HG03097 (cell line): ENCODE data around the gene HPCAL4.

ENCODE experiments used
- ATAC-seq: cut with Tn5 transposase; IDR thresholded peaks from one replicate; pipeline ENCODE4 v1.9.1; 2021; ENCODE audit not compliant: unreplicated experiment, low FRiP score

Gene HPCAL4

DNA sequence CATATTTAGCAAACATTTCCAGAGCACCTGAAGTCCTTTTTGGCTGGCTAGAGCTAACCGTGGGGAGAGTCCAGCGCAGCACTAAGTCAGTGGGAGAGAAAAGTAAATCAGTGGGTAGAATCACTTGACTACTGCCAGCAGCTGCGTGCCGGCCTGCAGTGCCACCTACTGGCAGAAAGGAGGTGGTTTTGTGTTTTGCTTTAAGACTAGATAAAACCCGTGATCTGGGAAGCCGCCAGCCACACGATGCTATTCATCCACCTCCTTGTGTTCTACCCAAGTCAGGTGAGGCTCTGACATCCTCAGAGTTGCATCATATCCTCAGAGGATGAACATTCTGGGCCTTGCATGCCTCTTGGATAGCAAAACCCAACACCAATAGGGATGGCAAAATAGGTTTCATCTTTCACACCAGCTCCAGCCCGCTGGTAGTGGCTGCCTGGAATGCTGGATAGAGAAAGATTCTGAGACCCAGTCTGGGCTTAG is 37.6 kb downstream of the HPCAL4 start:
- no peak for ATAC-seq

DNA sequence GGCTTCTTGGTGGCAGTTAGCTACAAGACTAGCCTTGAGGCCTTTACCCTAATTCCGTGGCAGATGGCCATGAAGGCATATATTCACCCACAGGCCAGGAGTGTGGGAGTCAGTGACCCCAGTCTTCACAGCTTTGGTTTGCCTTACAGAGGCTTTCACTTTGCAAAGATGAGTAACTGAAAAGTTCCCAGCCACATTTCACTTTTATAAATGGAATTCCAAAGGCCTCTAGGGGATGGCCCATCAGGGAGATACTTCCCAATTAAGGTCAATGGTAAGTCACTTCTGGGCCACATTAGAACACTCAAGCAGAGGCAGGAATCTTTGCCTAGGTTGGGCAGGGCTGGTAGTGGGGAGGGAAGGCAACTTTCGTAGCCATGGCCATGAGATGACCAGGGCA is 38.7 kb downstream of the HPCAL4 start:
- no peak for ATAC-seq

DNA sequence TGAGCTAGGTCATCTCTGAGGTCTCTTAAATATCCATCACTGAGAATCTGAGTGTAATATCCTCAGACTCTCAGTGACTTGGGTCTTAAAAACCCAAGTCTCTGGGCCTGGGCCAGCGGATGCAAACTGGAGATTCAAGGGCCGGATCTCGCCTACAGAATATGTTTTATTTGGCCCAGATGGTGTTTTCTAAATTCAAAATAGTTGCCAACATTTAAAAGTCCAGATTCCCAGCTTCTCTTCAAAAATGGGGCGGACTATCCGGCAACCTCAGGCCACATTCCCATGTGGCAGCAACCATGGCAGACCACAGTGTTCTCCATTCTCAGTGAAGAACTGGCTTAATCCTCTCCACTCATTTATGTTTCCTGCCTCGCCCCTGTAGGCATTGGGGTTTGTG is 39.1 kb downstream of the HPCAL4 start:
- ATAC-seq: no peak

DNA sequence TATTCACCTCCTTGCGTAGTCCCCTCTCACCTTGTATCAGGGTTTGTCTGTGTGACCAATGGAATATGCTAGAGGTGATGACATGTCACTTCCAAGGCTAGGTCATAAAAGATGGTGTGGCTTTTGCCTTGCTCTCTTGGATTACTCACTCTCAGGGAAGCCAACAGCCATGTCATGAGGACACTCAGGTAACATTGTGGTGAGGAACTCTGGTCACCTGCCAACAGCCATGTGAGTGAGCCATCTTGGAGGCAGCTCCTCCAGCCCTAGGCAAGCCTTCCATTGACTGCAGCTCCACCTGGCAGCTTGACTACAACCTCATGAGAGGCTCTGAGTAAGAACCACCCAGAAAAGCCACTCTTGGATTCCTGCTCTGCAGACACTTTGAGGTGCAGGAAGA is 40.8 kb downstream of the HPCAL4 start:
- no peak for ATAC-seq

DNA sequence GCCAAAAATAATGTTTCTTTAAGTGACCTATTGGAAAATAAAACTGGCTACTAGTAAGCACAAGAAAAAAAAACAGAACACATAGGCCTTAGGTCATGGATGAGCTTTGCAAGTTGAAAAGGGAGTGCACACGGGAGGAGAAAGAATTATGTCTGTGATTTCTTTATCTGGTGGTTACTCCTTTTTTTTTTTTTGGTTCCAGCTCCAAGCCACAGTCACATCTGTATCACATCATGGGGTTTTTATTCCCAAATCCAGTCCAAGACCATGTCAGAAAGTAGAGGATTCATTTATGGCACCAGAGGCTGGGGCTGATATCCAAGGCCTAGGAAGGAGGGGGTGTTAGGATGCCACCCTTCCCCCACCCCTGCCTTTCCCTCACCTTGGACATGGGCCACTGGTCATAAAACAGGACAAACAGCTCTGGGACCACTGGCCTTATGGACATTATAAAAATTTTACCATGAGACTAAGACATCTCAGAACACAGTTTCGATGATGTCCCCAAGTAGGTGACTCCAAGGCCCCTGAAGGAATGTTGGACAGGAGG is 41.5 kb downstream of the HPCAL4 start:
- ATAC-seq: no peak

DNA sequence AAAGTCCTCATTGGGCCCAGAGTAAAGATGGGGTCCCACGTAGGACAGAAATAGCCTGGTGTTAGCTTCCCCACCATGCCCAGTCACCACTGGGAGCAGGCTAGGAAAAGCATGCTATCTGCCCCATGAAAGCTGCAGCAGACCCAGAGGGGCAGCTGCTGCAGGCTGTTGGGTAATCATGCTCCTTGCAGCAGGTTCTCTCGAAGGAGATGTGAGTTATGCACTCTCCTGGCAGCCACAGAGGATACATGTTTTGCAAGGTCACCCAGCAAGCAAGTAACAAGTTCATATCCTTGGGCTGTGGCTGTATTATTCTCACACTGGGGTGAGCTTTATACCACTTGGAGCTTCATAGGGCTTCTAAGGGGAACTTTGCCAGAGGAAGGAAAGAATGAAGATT is 42.7 kb downstream of the HPCAL4 start:
- no peak for ATAC-seq

DNA sequence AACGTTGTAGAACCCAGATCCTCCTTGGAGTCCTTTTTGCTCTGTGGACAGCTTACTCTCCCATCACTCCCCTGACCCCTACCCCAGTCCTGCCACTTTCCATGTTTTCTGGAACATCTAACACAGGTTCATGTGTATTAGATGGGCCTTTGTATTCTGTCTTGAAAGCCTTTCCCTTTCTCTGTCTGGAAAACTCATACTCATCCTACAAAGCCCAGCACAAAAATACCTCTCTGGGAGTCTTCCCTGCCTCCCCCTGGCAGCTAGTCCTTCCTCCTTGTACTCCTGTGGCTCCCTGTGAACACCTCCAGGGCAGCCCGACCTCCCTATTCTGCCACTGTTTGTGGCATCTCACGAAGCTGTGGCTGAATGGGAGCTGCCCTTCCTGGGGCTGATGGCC is 44.0 kb downstream of the HPCAL4 start:
- ATAC-seq: no peak

DNA sequence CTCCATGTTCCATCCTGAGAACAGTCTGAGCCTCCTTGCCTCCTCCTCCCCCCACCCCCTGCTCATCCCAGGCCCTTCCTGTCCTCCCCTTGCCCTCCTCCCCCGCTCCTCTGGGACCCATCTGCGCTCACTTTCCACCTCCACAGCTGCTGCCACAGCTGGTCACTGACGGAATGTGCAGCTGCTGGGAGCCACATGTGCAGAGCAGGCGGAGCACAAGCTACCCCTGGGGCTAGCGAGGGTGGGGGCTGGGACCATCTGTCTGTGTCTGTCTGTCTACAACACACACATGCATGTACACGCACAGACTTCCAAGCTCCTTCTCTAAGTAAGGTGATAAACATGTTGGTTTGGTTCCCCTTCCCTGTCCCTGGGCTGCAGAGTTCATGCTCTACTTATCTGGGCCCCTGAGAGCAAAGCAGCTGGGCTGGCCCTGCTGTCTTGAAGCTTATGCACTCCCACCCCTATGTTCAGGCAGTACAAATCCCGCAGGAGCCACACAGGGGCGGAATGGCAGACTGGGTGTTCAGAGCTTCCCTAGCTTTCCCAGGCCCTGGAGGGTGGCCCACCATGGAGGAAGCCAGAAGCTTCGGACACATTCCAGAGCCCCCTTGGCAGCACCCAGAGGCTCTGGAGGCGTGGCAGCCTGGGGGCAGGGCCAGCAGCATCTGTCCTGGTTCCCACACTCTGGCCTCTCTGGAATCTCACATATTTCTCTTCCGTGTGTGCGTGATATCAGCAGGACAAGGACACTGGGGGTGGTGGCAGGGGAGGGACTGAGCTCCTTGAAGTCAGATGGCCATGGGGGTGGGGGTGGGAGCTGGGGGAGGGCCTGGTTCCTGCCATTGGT is 44.8 kb downstream of the HPCAL4 start:
- no peak for ATAC-seq

DNA sequence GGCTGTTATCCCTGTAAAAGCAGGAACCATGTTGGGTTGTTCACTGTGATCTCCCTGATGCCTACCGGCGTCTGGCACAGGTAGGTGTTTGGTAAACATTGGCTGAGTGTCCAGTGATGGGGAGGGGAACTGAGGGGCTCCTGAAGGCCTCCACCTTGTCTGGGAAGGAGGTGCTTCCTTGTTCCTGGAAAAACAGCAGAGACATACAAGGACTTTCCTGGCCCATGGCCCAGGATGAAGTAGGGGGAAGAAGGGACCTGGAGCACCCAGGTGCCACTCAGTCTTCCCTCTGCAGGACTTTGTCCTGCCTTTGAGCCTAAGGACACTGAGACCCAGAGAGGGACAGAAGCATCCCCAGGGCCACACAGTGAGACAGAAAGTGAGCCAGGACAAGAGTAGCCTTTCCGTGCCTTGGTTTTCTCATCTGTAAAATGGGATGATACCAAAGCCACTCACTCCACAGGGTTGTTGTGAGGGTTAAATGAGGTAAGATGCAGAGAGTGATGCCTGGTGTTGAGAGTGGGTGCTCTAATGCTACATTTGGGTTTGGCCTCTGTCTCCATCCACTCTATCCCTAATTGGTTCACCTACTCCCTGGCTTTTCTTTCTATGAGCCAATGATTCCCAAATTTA is 45.7 kb downstream of the HPCAL4 start:
- no peak for ATAC-seq

DNA sequence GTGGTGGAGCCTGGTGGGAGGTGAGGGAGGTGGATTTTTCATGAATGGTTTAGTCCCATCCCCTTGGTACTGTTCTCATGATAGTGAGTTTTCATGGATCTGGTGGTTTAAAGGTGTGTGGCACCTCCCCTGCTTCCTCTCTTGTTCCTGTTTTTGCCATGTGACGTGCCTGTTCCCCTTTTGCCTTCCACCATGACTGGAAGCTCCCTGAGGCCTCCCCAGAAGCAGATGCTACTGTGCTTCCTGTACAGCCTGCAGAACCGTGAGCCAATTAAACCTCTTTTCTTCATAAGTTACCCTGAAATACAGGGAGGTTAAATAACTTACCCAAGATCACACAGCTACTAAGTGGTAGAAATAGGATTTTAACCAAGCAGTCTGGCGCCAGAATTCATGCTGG is 47.5 kb downstream of the HPCAL4 start:
- ATAC-seq: no peak

DNA sequence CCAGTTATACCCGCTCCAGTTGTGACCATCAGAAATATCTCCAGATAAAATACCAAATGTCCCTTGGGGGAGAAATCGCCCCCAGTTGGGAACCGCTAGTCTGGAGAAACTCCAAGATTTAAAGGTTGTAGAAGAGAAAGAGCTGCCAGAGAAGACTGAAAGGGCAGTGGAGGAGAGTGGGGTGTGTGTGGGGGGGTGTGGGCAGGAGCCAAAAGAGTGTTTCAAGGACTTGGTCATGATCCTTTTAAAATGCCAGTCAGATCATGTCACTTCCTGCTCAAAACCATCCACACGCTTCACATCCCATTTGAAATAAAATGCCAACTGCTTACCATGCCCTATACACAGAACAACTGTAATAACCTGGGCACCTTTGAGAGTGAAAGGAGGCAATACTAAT is 48.4 kb downstream of the HPCAL4 start:
- no peak for ATAC-seq

DNA sequence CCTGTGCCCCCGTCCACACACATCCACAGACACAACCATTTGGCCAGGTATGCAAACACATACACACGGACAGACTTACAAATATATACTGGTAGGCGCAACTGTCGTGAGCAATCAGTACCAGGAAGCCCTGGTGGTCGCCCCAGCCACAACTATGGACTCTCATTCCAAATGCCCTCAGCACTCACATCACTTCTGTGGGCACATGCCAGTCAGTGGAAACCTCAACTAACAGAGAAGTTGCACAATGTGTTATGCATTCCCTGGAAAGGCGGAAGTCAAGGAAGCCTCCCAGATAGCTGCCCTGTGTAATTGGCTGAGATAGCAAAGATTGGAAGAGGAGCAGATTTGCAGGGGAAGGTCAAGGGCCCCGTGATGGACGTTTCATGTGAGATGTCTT is 50.4 kb downstream of the HPCAL4 start:
- no peak for ATAC-seq

DNA sequence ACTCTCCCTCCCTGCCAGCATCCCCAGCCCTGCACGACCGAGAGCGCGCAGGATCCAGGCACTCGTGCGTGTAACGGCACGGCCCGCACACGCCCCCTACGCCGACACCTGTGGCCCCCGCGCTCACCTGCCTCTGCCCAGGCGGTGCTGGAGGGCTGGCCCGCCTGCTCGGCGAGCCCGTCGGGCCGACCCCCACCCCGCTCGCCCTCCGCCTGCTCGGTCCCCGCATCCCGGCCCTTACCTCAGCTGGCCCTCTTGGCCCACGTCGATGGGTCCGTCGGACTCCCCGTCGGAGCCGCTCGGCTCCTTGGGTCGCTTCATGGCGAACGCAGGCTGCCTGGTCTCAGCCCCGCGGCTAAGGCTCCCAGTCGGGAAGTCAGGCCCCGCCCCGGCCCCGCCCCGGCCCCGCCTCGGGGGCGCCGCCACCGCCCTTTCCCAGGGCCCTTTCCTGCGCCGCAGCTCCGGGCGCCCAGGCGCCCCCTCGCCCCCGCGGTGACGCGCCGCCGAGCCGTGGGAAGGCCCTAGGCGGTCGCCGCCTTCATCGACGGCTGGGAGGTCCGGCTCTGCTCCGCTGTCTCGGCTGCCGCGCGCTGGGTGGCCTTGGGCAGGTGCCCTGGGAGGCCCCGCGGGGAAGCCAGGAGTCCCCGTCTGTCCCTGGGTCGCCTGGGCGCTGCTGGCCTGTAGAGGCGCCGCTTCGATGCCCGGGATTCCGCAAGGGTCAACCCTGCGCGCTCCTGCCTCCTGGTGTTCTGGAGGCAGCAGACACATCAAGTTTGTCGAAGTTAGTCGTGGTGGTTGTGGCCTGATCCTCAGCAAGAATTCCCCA is 51.7 kb downstream of the HPCAL4 start, which contains the start of gene HEYL:
Gene HEYL (minus strand): TSS at position 339 of the 826 bp plus-strand sequence. CDS start 18 bp downstream, at position 321.
- ATAC-seq: no peak

DNA sequence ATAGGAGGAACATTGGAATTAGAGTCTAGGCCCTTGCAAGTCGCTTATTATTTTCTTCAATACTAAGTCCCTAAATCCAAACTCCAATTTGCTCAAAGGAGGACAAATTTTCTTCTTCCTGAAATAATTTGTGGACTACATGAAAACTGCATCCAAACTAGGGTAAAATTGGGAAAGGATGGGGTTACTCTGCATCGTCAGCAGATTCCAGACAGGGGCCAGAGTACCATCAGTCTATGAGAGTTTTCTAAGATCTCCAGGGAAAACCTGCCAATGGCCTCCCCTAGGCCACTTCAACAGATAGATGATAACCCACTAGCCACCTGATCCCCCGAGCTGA is 52.3 kb downstream of the HPCAL4 start:
- ATAC-seq: no peak

DNA sequence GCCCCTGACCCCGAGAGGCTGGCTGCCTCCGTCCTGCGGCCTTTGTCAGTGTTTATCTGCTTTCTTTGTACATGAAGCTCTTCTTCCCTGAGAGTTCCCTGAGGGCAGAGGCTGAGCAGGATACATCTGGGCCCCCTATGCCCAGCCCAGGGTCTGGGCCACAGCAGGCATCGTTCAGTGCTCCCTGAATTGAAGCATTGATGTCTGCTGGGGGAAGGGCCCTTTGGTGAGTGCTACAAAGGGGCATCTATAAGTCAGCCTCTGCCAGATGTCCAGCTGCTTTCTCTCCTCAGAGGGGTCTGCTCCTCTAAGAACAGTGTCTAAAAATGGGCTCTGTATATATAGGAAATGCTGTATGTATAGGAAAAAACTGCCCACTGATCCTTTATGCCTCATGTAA is 53.9 kb downstream of the HPCAL4 start:
- no peak for ATAC-seq

DNA sequence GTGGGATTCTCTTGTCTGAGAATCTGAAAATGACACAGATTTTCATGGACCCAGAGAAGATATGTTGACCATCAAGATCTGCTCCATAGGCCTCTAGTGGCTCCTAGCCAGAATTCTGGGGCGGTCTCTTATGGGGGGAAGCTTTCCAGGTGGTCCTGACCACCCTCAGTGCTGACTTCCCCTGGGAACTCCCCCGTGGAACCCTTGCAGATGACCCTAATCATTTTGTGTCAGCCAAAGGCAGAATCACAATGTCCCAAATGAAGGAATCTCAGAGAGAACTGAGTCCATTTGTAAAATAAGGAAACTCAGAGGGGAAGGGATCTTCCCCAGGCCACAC is 55.4 kb downstream of the HPCAL4 start:
- ATAC-seq: no peak

DNA sequence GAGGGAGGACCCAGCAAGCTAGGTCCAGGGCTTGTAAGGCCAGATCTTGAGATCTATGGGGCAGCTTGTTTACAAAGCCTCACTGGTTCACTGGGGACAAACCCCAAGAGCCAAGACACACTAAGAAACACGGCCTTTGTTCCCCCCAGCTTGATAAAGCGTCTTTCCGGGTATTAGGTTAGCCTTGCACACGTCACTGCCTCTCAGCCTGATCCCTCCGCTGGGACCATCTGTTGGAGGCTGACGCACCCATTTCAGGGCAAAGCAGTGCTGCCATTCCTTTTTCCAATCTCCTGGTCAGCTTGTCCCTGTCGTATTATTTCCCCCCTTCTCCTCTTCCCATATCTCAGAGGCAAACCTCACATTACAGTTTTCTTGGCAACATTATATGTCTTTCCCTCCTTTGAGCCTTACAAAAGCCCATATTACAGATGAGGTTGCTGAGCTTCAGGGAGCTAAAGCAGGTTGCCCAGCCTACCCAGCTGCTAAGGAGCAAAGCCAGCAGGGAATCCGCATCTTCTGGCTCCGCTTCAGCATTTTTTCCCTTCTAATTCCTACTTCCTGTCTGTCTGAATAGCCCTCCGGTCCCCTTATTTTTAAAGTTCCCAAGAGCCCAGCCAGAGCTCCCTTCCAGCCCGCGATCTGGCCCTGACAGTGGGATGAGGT is 55.9 kb downstream of the HPCAL4 start:
- no peak for ATAC-seq

DNA sequence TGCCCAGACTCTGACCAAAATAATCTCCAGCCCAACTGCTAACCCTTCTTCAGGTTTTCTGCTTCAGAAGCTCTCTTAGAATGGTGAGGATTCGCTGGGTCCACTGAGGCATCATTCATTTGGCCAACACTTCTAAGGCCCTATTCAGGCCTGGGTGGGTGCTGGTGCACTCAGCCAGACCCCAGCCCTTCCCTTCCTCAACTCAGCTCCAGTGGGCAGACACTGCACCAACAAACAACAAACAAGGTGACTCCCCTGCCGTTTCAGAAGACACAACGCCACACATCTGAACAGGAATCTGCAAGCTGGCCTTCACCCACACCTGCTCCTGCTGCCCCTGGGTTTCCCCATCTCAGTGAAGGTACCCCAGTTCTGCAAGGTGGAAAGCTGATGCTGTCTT is 57.8 kb downstream of the HPCAL4 start:
- no peak for ATAC-seq

DNA sequence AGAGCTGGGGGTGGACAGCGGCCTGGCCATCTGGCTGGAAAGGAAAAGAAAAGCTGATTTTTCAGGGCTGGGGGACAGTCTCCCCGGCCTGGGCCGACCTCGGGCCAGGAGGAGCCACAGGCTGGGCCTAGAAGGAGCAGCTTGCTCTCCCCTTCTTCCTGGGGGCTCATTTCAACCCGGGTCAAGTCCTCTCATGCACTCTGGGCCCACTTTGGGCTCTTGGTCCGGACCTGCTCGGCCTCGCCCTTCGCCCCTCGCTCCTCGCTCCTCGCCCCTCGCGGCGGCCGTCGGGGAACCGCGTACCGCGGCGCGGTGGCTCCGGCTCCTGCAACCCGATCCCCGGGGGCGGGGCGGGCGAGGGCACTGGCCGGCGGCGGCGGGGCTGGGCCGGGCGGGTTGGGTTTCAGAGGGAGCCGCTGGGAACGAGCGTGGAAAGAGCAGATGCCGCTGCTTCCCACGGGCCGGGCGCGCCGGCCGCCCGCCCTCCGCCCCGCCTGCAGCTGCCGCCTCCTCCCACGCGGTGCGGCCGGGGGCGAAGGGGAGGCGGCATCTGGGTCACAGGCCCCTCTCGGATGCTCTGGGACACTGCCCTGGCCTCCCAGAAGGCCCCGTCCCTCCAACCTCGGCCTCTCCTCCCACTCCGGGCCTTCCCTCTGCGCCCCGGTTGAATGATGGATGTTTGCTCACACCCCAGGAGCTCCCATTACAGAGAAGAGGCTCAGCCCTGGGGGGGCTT is 58.4 kb downstream of the HPCAL4 start:
- no peak for ATAC-seq

DNA sequence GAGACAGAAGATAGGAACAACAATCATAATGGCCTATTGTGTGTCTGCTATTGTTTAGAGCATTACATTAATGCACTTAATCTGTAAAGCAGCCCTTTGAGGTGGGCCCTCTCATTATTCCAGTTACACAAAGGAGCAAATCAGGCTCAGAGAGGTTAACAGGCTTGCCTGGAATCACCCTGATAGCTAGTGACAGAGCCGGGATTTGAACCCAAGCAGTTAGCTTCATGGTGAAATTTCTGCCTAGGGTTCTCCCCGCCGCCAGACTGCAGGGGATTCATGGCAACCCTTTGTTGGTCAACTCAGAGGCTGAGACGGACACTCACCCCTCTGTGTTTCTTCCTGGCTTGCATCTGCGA is 58.9 kb downstream of the HPCAL4 start:
- ATAC-seq: no peak
